HG02943 (cell line): ENCODE measurements around the gene LAMA3.
"Not testable (repeated sequence)": the region's sequence is repeated elsewhere in the genome, so short reads cannot be mapped to it uniquely, and the experiment has no call there.

Experiments
- ATAC-seq: cut with Tn5 transposase; IDR thresholded peaks from one replicate; pipeline ENCODE4 v1.9.1; 2021; ENCODE audit warnings: mild to moderate bottlenecking, low read depth, moderate library complexity; ENCODE audit not compliant: unreplicated experiment

LAMA3 gene

GRCh38 chr18:23725827-23726661 is 36.8 kb downstream of the LAMA3 start:
- ATAC-seq, result no peak

GRCh38 chr18:23727707-23728493 is 38.6 kb downstream of the LAMA3 start:
- ATAC-seq, result no peak

GRCh38 chr18:23730857-23731256 is 41.6 kb downstream of the LAMA3 start:
- no peak for ATAC-seq

DNA sequence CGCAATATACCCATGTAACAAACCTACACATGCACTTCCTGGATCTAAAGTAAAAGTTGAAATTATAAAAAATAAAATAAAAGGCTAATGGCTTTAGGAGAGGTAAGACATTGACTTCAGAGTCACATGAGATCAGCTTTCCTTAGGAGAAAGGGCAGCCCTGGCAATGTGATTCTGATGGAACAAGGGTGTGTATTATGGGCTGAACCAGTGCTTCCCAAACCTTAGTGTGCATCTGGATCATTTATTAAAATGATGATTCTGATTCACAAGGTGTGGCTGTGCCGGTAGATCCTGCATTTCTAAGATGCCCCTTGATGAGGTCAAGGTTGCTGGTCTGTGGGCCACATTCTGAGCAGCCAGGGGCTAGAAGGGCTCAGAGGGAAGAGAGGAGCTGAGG is 42.6 kb downstream of the LAMA3 start:
- no peak for ATAC-seq

- no peak for ATAC-seq
Measured at GRCh38 chr18:23732439-23732838, 43.2 kb downstream of the LAMA3 start.

GRCh38 chr18:23733265-23733664 is 44.0 kb downstream of the LAMA3 start:
- not testable (repeated sequence) for ATAC-seq

DNA sequence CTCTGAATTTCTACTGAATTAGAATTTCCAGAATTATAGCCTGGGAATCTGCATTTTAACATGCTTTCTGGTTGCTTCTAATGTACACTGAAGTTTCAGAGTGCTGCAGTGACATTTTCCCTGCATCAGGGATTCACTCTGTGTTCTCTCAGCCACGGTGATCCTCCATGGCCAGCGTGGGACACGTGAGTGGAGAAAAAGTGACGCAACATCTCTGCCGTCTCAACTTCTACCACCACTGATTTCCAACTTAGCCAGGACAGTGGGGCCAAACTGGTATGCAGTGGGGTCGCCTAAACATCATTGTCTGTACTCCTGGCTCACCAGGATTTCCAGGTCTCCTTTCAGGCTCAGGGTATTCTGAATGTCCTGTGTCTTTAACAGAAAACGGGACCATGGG is 44.6 kb downstream of the LAMA3 start:
- no peak for ATAC-seq

GRCh38 chr18:23735021-23735464 is 45.8 kb downstream of the LAMA3 start:
- ATAC-seq, result no peak

DNA sequence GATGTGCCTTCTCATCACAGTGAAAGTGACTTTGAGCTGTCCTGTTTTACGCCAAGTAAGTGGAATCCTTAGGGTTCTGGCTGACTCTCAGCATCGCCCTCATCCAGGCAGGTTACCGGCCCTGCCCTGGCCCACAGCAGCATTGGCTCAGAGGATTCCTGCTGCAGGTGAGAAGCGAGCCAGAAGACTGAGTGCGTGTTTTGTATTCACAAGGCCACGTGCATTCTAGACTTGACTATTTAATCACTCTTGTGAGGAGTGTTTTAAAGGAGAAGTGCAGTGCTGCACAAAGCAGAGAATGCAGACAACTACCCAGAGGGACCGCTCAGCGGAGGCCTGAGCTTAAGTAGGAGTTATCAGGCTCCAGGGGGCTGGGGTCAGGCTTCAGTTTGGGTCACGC is 48.3 kb downstream of the LAMA3 start:
- ATAC-seq, result no peak

DNA sequence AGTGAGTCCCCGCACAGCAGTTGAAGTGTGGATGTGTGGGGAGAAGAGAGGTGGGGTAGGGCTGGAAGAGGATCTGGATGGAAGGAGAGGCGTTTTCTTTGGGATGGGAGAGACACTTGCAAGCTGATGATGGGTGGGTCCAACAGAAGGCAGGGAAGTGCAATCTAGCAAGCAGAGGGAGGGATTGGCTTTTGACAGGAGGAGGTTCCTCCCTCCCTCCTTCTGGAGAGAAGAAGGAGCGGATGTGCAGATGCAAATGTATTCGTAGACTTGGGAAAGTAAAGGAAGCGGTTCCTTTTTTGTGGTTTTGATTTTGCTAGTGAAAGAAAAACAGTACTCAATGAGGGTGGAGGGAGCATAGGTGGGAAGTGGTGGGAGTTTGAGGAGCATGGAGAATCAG is 48.9 kb downstream of the LAMA3 start:
- no peak for ATAC-seq

DNA sequence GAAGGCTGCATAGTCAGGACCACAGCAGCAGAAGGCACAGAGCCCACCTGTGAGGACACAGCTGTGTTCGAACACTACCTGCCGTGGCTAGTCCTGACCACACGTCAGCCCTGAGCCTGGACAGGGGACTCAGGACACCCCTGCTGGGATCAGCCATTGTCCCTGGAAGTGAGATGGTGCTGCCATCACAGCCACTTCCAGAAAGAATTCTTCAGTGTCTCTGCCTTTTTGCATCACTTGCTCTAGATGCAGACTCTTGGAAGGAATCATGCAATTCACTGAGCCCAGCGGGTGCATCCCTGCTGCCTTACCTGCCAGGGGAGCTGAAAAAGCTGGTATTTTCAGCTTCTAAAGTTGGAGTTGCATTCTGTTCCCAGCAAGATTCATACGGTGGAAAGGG is 49.3 kb downstream of the LAMA3 start:
- no peak for ATAC-seq

GRCh38 chr18:23740105-23740830 is 51.0 kb downstream of the LAMA3 start:
- ATAC-seq, result no peak

GRCh38 chr18:23741967-23742366 is 52.7 kb downstream of the LAMA3 start:
- not testable (repeated sequence) for ATAC-seq

- ATAC-seq, result no peak
Measured at GRCh38 chr18:23743733-23744333, 54.6 kb downstream of the LAMA3 start.

DNA sequence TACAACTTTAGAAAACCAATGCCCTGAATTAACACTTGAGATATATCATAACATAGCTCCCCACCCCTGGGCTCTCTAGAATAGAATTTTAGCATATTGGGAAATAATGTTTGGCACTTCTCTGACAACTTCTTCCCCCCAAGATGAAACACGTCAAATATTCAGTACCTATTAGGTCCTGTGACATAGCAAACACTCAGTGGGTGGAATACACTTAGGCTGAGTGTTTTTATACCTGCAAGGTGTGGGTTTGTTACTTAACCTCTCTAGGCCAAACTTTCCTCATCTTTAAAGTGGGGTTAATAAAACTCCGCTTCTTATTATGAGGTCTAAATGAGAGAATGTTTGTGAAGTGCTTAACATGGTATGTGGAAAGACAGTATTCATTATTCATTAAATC is 56.1 kb downstream of the LAMA3 start:
- ATAC-seq, result no peak

DNA sequence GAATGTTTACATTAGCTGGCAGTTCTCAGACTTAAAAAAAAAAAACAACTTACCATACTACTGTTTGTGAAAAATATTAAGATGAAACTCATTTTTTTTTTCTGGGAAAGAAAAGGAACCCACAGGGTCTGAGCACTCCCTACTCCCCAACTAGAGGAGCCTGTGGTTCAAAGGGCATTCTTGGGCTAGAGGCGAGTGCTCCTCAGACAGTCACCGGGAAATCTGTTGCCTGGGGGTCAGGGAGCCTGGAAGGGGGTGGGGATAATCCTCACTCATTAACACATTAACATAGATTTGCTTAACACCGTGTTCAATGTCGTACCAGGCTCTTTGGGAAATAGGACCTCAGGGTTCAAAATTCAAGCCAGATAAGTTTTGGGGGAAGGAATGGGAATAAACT is 57.6 kb downstream of the LAMA3 start:
- ATAC-seq, result no peak

DNA sequence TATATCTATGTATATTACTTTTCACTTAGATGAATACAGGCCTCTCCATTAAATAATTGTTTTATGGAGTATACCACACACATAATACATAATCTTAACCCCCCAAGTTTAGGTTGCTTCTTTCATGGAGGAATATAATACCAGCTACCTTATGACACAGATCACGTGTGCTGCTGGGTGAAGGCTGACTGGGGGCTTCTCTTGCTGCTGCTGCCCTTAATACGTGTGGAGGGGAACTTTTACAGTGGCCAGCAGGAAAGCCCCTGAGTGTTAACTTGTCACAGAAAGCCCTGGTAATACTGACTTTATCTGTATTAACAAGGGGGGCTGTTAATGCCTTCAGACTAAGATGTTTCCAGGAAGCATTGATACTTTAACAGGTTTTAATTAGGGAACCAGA is 63.1 kb downstream of the LAMA3 start:
- ATAC-seq, result no peak

DNA sequence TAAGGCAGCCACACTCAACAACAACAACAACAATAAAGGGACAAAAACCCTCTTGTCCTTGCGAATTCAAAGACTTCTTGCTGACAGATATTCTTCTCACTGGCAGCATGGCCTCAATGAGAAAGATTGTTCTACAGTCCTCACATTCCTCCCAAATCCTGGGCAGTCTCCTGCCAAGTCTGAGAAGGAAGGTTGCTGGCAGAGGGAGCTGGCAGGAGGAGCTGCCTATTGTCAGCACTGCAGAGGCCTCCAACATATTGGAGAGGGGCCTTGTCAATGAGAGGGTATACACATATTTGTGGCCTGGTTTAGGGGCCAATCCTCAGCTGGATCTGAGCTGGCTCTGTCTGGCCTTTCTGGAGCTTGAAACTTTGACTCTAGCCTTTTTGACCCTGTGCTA is 63.5 kb downstream of the LAMA3 start:
- no peak for ATAC-seq

DNA sequence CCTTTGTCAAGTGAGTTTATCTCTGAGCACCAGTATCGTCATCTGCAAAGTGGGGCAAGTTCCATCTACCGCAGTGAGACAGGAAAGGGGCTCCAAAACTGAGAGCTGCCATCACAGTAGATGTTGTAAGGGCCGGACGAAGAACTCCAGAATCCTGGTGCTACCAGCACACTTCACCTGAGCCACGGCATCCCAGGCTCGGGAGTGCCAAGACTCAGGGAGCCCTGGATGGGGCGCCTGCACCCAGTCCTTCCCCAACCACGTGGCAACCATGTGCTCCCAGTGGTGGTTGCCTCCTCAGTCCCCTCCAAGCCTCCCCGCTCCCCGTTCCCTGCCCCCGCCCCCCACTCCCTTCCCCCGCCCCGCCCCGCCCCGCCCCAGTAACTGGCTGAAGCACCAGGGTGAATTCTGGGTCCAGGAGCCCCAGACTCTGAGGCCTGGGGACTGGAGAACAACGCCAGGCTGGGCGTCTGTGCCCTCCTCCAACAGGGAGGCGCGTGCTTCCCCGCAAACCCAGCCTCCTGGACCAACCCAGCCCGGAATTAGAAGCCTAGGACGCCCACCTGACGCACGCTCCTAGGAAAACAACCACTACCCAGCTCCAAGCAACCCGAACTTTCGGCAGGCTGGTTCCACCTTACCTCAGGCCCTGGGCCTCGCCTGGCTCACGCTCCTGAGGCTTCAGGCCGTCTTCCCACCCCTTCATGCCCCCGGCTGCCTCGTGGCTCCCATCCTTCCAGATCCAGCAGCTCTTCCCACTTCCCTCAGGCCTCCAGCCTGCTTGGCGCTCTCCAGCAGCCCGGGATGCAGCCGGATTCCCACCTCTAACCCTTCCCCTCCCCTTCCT is 67.6 kb downstream of the LAMA3 start:
- no peak for ATAC-seq

DNA sequence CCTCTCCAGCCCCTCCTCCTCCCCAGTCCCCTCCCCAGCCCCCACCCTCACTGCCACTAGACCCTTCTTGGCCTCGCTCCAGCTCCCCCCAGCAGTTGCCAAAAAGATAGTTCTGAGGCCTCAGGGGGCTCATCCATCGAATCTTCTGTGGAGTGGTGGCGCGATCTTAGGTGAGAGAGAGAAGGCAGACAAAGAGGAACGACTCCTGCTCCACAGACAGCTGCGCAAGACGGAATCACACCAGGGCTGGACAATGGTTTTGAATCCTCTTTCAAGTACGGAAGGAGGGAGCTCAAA is 68.1 kb downstream of the LAMA3 start:
- no peak for ATAC-seq
